Hematopoietic multipotent progenitor cell treated with erythropoietin and hydrocortisone succinate and interleukin-3 and kit ligand, for 8 days (in vitro differentiated cells): ENCODE results near the gene COPS9.

Experiments used
- DNase-seq: peaks from one replicate; pipeline ENCODE4 v3.0.0-alpha.2; 2015

The COPS9 gene

DNA sequence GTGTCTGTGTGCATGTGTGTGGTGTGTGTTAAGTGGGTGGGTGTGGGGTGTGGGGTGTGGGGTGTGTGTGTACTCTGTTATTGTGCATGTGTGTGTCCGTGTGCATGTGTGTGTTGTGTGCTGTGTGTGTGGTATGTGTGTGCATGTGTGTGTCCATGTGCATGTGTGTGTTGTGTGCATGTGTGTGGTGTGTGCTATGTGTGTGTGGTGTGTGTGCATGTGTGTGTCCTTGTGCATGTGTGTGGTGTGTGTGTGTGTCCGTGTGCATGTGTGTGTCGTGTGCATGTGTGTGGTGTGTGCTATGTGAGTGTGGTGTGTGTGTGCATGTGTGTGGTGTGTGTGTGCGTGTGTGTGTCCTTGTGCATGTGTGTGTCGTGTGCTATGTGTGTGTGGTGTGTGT lies 11.3 kb upstream of the COPS9 start:
- no peak for DNase-seq

DNA sequence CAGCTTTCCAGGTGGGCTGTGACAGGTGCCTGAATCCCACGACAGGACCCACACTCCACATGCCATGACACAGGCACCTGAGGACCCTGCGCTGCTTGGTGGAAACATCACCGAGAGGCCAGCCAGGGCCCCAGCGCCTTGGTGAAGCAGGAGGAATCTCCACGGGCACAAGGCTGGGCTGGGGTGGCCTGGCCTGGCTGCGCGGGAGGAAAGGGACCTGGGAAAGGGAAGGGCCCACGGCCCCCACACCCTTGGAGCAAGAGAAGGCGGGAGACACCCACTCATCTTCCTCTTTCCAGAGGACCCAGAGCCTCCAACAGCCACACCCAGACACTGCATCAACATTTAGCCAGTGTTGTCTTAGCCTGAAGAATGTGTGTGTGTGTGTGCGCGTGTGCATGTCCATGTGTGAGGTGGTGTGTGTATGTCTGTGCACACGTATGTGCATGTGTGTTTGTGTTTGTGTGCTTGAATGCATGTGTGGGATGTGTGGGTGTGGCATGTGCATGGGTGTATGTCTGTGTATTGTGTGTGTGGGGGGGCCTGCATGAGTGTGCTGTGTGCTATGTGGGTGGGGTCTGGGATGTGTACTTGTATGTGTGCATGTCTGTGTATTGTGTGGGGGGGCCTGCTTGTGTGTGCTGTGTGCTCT lies 10.6 kb upstream of the COPS9 start:
- no peak for DNase-seq

DNA sequence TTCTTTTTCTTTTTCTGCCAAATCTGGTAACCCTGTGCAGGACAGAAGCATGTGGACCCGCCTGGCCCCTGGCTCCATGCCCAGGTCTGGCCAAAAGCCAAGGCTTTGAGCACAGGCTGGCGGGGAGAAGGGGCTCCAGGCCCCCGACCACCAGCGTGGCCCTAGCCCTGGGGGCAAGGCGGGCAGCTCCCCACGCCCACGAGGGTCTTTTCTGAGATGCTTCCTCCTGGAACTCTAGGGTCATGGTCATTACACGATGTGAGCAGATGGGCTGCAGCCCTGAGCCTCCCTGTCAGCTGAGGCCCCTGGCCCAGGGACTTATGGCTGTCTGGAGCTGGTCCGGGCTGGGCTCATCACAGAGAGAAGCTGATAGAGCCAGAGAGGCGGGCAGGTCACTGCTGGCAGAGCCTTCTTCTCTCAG lies 10.0 kb upstream of the COPS9 start:
- no peak for DNase-seq

DNA sequence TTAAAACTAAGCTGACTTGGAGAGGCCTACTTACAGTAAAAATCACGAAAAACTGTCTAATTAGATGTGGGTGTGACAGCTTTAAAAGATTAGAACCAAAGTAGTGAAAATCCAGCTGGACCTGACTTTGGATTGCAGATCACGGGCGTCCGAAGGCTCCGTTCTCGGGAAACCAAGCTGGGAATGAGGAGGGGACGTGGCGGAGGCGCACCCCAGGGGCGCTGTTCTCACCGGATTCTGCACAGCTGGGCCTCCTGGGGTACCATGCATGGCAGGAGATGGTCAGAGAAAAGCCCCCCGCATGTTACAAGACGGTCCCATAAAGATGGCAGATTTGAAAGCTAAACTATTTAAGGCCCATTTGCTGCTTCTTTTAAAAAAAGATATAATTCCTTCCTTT lies 9.4 kb upstream of the COPS9 start:
- no peak for DNase-seq

DNA sequence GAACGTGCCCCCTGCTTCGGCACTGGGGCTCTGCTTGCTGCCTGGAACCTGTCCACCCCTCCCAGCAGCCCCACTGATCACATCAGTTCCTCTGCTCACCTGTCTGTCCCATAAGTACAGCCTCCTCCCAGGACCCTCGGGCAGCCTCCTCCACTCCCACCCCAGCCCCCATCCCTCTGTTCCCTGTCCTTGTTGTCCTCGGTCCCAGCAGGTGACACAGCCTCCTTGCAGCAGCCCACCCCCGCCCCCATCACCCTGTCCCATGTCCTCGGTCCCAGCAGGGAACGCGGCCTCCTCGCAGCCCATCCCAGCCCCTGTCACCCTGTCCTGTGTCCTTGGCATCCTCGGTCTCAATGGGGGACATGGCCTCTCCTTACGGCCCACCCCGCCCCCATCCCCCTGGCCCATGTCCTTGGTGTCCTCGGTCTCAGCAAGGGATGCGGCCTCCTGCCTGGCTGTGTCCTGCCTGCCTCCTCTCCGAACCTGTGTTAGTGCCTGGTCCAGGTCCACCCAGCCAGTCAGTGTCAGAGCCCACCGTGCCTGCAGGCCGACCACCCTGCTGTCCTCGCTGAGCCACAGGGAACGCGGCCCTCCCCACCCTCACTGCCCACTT lies 8.7 kb upstream of the COPS9 start:
- DNase-seq: no peak

DNA sequence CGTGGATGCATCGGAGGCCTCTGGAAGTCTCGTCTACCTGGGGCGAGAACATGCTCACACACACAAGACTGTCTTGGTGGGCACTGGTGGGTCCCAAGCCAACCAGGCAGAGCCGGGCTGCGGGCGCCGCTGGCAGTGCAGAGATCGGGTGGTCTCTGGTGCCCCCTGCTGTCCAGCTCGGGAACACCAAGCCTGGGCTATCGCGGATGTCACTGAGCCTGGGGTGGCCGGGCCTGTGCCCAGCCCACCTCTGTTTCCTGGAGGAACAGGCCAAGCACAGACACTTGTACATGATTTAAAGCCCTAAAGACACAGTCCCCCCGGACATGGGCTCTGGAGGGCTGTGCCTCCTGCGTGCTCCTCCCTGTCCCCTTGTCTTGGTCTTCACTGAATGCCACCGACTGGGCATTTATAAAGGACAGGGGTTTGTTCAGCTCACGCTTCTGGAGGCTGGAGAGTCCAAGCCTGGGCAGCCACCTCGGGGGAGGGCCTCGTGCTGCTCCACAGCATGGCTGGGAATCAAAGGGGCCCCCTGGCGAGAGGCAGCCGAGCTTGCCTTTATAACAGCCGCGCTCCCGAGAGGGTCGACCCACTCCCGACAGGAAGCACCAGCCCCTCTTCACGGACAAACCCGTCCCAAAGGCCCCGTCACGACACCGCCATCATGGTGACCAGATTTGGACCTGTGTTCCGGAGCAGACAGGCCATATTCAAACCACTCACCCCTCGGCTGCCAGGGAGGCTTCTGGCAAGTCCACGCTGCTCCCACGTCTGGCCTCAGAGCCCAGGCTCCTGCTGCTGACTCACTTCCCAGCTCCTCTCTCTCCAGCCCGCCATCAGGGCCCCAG lies 7.9 kb upstream of the COPS9 start:
- DNase-seq: peak; percentile 48

DNA sequence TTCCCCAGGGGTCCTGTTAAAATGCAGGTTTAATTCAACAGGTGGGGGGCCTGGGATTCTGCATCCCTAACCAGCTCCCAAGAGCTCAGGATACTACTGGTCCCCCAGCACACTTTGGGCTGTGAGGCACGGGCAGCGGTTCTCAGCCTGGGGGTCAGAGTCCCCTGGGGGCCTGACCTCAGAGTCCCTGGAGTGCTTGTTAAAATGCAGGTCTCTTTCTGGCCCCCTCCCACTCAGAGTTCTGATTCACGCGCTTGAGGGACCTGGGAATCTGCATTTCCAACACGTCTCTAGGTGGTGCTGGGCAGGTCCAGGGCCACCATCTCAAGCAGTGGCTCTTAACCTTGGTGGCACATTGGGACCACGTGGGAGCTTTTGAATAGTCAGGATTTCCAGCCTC lies 7.2 kb upstream of the COPS9 start:
- no peak for DNase-seq

DNA sequence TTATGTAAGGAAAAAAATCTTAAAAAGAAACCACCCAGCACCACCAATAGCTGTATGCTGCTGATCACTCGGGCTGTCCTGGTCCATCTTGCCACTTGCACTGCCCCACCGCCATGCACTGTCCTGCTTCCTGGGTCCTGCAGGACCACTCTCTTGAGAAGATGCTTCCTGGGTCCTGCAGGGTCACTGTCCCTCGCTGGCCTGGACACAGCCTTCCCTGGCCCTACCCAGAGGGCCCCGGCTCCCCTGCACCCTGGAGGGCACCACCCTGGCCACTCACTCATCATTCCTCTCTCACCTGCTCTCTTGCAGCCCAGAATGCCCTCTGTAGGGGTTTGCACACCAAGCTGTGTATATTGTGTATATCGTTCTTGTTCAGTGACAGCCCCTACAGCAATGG lies 6.8 kb upstream of the COPS9 start:
- no peak for DNase-seq

DNA sequence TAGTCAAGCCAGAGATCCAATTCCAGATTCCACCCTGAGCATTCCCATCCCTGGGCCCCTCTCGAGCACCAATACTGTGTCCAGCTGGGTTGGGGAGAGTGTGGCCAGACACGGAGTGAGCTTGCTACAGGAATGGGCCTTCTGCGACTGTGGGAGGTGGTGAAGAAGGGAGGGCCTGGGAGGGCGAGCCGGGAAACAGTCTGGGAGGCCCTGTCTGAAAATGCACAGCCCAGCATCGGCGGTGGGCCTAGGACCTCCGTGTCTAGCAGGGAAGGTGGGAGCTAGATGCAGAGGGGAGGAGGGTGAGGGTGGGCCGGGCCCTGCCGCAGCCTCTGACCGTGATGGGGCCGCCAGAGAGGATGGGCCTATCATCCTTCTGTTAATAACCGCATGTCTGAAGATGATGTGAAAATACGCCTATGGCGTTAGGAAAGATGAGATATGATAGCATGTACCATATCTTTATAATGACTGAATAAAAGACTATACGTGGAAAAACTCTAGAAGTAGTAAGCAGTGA lies 6.2 kb upstream of the COPS9 start:
- DNase-seq: no peak

DNA sequence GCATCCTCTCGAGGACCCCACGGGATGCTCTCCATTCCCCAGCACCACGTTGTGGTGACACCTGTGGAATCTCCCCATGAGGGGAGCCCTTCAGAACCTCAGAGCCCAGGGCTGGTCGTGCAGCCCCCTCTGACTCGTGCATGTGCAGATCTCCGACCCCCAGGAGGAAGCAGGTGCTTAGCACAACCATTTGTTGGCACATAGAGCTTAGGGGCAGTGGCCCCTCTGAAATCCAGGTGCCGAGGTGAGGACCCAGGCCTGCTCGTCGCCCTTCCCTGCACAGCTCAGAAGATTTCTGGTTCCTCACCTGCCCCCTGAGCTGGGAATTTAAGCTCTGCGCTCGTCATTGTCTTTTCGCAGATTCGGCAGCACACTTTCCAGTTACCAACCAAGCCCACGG lies 5.6 kb upstream of the COPS9 start:
- no peak for DNase-seq

DNA sequence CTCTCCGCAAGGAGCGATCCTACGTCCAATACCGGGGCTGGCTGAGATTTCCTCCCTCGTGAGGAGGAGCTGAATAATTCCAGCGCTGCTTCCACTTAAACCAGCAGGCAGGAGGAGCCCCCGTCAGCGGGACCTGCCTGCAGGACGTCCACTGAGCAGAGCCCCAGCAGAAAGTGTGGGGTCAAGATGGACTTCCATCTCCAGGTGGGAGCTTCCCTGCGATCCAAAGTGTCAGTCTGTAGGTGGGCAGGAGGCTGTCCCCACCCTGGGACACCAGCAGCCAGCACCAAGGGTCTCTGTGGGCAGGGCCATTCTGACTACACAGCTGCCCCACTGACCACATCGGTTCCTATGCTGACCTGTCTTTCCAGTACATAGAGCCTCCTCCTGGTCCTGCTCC lies 4.8 kb upstream of the COPS9 start:
- no peak for DNase-seq

DNA sequence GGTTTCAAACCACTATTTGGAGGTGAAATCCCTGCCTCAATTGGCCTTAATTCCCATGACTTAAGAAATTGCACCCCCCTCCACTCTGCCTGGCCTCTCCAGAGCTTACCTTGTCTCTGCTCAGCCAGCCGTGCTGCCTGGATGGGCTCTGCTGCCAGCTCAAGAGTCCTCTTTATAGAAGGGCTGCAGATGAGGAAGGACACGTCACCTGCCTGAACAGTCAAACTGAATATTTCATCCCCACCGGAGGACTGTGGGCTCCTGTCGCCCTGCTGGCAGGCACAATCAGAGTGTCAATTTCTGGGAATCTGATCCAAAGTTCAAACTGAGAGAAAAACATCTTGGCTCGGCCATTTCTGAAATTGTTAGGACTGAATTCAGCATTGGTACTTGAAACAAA lies 4.4 kb upstream of the COPS9 start, which contains the start of gene OTOS:
TSS of gene OTOS (minus strand) at position 148 of the 400 bp plus-strand sequence. CDS start 332 bp downstream, outside the sequence.
- no peak for DNase-seq

DNA sequence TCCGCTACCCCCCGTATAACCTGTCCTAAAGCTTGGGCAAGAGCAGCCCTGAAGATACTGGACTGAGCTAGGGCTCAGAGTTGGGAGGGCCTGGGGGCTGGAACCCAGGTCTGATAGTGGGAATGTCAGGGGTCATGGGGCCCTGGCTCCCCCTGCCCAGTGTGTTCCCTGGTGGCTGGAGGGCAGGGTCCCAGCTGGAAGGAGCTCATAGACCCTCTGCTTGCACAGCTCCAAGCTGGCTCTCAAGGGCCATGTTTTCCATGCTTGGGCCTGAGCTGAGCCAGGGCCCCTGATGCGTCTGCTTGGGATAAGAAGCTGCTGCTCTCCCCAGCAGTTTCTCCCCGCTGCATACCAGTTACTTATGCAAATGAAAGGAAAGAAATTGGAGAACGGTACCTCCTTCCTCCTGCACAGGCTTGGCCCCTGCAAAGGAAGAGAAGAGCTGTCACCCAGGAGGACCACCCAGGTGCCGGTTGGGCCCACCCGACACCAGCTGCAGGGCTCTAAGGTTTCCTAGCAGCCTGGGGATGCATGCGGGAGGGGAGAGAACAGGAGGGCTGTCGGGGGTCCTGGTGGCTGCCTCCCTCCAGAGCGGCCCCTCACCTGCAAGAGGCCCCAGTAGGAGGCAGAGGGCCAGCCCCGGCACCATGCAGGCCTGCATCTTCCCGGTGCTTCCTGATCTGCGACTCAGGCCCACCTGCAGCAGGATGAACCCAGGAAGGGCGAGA lies 3.7 kb upstream of the COPS9 start:
- DNase-seq: no peak

DNA sequence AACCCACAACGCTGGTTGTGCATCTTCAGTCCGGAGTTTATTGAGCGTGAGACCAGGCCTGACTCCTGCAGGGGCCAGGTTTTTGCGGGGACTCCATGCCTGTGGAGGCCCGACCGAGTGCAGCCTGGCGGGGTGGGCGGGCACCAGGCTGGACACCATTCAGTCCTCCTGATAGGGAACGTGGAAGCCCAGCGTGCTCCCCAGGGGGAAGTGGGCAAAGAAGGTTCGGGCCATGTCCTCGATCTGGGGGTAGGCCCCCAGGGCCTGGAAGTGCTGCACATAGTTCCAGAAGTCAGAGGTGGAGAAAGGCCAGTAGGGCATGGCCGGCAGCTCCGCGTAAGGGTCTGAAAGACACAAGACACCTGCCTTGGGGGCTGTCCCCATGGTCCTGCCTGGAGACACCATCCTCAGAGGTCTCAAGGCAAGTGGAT lies 2.9 kb upstream of the COPS9 start:
- DNase-seq: no peak

DNA sequence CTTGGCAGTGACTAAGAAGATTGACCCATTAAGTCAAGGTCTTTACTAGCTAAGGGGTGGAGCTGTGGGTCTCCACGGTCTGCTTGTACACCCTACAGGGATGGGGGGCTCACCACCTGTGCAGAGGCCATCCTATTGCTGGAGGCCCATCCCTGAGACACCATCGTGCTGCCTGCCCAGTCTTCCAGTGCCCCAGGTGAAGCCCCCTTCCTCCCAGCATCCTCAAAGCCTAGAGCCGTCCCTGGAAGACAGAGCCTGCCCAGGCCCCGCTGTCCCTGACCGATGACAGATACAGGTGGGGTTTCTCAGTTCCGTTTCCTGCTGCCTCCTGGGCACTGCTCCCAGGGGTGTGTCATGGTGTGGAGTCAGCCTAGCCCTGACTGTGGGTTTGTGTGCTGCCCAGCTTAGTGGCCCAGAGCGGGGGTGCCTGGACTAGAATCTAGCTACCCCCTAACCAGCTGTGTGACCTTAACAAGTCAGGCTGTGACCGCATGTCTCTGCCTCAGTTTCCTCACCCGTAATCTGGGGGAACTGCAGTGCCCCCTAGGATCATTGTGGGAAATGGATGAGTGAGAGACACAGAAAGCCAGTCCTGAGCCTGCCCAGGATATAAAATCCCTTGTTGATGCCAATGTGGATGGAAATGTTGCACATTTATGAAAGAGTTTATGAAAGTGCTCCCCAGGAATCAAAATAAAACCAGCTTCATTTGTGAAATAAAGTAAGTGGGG lies 2.3 kb upstream of the COPS9 start:
- no peak for DNase-seq

DNA sequence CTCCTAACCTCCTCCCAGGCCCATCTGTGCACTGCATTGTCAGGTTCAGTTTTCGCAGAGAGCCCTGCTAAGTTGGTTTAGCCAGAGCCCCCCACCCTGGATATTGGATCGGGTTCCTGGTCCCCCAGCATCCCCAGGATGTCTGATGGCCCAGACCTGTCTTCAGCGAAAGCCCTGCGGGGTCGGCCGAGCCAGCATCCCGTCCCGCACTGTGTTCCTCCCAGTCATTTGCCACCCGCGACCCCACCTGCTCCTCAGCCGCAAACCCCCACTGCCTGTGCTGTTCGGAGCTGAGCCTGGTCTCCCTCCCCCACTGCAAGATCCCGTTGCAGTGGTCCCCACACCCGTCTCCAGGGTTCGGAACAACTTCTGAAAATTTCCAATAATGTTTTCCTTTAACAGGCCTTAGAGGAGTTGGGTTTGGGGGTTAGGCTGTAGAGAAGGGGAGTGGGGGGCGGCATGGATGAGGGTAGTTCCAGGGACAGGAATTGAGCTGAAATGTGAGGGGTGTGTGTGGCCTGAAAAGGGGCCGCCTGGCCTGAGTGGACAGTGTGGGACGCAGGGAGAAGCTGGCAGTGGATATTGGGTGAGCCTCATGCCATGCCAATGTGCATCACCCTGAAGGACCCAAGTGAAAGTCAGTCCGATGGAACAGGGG lies 1.6 kb upstream of the COPS9 start:
- no peak for DNase-seq

DNA sequence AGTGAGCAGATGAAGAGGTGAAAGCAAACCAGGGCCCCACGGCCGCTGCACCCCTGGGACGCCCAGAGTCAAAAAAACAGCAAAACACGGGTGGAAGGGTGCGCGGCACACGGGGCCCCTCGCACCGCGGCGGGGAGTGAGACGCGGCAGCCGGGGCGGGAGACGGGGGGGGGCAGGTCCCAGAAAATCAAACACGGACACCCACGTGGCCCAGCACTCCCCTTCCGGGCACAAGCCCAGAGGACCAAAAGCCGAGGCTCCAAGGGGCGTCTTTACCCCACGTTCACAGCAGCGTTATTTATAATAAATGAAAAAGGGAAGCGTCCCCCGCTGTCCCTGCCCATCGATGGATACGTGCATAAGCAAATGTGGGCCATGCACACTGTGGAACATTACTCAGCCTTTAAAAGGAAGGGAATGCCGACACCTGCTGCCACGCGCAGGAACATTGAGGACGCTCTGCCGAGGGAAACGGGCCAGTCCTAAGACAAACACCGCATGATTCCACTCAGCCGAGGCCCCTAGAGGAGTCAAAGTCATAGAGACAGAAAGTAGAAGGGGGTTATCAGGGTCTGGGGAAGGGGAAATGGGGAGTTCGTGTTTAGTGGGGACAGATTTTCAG lies 677 bp upstream of the COPS9 start:
- DNase-seq: peak; percentile 12

DNA sequence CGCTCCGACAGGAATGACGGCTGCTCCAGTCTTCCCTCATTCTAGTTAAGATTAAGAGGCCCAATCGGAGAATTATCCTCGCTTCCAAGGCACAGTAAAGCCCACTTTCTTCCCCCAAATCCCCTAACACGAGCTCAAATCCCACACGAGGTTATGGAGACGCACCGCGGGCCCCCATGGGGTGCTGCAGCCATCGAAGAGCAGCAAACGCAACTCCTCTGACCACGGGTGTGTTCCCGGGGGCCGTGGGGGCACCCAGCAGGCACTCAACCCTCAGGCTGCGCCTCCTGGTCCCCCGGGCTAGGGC lies 446 bp downstream of the COPS9 start:
- DNase-seq: peak; percentile 10

DNA sequence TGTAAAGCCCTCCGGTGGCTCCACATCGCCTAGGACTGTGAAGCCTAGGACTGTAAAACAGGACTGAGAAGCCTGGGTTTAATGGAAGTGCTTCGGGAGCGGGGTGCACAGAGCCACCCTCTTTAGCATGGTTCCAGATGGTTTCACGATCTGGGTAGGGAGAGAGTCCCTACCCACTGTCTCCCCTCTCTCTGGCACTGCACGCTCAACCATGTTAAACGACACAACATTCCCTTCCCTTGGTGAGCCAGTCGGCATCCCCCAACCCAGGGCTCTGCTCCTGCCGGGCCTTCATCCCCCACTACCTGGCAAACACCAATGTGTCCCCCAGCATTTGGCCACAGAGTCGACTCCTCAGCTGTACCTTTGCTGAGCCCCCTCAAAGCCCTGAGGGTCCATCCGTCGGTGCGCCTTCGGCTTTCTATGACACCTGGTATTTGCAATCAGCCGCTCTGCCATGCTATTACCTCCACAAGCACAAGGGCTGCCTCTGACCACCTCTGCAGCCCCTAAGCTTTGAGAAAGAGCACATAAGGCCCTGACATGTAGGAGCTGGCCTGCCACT lies 1.1 kb downstream of the COPS9 start:
- DNase-seq: no peak

DNA sequence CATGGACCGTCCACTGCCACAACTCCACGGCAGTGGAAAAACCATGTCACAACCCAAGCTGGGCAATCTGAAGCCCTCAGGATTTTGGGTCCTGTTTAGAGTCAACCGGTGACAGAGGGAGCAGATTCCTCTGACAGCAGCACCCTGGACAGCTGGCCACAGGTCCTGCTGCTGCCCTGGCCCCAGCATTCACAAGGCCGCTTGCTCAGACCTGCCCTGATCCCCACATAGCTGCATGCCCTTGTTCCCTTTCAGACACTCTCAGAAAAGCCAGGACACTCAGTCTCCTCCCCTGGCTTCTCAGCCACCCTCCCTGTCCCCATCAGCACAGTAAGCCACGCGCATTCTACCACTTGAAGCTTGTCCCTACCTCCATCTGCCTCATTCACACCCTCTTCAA lies 1.6 kb downstream of the COPS9 start:
- DNase-seq: no peak

DNA sequence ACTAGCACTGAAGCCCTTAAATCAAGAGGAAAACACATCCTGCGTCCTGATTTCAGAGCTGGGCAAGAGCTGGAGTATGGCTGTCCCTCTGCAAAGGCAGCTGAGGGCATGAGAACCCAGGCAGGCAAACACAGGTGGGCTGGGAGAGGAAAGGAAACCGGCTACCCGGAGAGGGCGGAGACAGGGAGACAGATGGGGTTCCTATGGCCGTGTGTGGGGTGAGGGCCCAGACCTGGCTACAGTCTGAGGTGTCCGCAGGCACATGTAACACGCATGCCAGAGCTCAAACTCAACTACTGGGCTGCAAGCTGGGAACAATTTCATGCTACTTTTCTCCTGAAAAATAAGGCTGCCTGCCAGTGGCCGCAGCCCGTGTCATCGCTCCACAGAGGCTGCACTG lies 2.7 kb downstream of the COPS9 start:
- no peak for DNase-seq
